HG03457 (cell line): ENCODE data around the gene TMEM150A.
"Not testable (repeated sequence)": the region's sequence is repeated elsewhere in the genome, so short reads cannot be mapped to it uniquely, and the experiment has no call there.

Experiments
- ATAC-seq: cut with Tn5 transposase; IDR thresholded peaks from one replicate; pipeline ENCODE4 v1.9.1; 2021; ENCODE audit warnings: moderate number of reproducible peaks; ENCODE audit not compliant: unreplicated experiment

Gene TMEM150A

DNA sequence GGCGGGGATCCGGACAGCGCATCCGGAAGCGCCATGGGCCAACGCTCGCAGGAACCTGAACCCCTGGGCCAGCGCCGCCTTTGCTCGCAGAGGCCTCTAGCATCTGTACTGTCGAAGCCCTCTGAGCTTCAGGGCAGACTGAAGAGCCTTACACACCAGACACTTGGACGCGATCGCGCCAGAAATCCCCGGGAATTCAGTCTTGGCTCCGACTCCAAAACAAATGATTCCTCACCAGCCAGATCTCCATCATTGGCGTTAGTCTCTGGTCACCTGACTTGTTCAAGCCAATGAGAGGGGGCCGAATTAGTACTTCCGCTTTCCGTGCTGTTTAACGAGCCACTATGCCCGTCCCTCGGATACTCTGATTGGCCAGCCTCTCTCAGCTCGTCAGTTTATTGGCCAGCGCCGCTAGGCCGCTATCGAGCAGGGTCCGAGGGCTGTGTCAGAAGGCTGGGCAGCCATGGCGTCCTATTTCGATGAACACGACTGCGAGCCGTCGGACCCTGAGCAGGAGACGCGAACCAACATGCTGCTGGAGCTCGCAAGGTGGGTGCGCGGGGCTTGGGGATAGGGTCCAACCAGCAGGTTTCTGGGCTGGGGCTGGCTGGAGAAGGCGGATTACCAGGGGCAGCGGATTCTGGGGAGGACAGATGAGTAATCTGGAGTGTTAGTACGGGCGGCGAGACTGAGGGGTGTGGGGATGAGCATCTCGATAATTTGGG, 7.0 kb downstream of the TMEM150A start, which contains the start of gene RNF181:
Gene RNF181, plus strand, starts transcription at position 445 of the 725 bp plus-strand sequence. Its CDS starts 19 bp downstream, at position 464.
- peak; percentile 95 for ATAC-seq

GRCh38 chr2:85594715-85595300, 7.7 kb downstream of the TMEM150A start:
- peak; percentile 4 for ATAC-seq

DNA sequence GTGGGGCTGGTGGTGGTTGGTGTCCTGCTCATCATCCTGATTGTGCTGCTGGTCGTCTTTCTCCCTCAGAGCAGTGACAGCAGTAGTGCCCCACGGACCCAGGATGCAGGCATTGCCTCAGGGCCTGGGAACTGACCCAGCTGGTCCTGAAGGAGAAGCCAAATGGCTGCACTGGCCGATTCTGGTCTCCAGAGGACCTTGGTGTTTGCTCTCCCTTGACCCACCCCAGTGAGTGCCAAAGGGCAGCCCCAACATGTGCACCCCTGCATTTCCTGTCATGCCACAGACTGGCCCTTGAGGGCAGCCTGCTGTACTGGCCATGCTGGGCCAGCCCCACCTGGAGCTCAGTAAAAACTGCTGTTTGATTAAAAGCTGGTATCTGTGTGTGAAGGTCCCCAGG, 9.5 kb downstream of the TMEM150A start:
- no peak for ATAC-seq

- not testable (repeated sequence) for ATAC-seq
Observed at GRCh38 chr2:85592299-85592698, 10.2 kb downstream of the TMEM150A start.

- no peak for ATAC-seq
Observed at GRCh38 chr2:85591563-85591962, 10.9 kb downstream of the TMEM150A start.

GRCh38 chr2:85590950-85591349, 11.5 kb downstream of the TMEM150A start:
- no peak for ATAC-seq

DNA sequence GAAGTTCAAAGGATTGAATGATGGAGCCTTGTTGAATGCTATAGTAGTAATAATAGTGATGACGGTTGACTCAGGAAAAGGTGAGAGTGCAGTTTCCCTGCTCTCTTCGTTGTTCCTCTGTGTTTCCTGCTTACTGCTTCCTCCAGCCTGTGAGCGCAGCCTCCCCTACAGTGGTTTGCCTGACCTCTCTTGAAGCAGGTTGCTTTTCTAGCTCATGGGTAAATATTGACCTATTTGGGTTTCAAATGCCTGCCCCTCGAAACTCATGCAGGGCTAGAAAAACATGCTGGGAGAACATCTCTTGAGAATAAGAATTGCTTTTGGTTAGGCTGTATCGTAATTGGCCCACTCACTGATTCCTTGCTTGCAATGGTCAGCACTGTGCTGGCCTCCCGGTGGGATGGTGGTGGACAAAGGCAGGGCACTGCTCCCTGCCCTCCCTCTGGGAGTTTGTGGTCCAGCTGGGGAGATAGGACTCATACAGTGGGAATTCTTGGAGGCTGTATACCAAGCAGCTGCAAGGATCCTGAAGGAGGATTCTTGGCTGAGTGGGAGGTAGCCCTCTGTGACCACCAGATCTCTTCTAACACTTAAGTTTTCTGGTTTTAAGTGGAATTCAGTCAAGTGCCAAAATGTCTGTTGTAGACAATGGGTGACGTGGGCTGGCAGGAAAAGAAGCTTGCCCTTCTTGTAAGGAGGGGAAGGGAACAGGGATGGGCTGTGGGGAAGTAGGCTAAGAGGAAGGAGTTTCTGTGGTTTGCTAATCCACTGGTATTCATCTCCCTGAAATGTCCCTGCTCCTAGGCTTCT, 12.3 kb downstream of the TMEM150A start:
- ATAC-seq = no peak

GRCh38 chr2:85589181-85589580, 13.3 kb downstream of the TMEM150A start:
- no peak for ATAC-seq

DNA sequence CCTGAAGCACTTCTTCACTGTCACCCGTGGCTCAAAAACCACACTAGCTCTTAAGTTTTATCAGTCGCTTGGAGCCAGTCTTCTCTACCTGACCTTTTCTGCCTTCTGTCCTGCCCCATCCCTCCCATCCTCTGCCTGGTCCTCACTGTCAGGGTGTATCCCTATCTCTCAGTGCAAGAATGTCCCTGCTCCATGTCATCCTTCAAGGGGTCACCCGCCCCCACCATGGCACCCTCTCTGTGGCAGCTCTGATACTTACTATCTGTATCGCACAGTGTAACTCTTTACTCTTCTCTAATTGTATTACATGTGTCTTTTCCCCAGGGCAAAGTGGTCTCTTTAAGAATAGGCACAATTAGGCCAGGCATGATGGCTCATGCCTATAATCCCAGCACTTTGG, 13.9 kb downstream of the TMEM150A start:
- ATAC-seq = no peak

GRCh38 chr2:85588236-85588635, 14.3 kb downstream of the TMEM150A start:
- ATAC-seq = no peak

GRCh38 chr2:85585781-85586105, 16.8 kb downstream of the TMEM150A start:
- no peak for ATAC-seq

DNA sequence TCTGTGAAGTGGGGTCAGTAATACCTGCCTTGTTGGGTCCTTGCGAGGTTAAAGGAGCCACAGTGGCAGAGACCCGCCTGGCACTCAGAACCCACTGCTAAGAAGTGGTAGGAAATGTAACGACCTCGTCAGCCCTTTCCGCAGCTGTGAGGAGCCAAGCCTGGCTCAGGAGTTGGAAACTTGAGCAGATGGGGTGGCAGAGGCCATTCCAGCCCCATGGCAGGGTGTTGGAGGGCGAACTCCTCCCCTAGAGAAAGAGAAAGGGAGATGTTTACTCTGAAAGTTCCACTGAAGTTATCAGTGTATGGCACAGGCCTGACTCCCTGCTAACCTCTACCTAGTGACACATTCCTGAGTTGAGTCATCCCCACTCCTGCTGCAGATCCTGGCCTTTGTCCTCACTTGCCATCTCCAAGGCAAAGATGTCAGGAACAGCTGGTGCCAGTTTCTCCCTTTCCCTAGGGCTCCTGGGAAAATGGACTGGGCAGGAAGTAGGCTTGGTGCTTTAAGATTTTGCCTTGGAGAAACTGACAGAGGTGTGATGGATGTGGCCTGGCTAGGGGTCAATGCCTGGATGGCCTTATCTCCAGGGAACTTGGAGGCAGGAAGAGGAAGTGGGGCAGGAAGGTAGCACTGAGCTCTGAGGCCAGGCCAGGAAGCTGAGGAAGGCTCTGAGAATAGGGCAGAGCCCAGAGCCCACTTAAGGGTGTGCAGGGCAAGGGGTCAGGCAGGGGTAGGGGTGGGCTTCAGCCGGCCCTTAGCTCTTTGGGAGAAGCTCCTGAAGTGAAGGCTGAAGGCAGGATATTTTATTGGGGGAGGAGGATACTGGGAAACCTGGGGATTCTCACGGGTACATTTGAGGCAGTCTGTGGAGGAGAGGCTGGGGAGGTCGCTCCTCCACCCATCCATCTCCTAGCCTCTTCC, 17.4 kb downstream of the TMEM150A start:
- peak; percentile 34 for ATAC-seq

- ATAC-seq = peak; percentile 18
Observed at GRCh38 chr2:85584354-85584856, 18.1 kb downstream of the TMEM150A start, which contains the start of gene VAMP5. Gene VAMP5 (plus strand): TSS chr2:85584431. CDS start chr2:85584491, 60 bp downstream.

DNA sequence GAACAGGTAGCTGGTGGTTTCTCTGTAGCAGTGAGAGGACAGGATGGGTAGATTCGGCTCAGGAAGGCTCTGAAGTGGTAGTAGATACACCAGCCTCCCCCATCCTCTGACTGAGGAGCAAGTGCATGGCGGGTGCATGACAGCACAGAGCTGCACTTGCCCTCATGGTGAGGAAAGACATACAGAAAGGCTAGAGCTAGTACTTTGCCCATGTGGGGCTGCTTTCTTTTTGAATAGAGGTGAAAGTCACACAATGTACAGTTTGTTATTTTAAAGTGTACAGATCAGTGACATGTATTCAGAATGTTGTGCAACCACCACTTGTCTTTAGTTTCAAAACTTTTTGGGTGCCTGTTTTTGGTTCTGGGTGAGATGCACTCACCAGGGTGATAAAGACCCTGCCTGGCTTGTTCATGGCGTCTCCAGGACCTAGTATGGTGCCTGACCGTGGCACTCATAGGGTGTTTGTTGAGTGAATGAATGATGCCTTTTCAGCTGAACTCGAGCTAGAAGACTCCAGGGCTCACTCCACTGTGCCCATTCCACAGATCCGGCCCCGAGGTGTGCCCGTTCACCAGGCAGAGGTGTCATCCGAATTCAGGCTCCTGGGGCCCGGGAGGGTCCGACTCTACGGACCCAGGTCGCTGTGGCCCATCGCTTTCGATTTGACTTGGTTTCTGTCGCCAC, 18.7 kb downstream of the TMEM150A start:
- ATAC-seq = peak; percentile 46

GRCh38 chr2:85582492-85582891, 20.0 kb downstream of the TMEM150A start:
- no peak for ATAC-seq

- no peak for ATAC-seq
Observed at GRCh38 chr2:85580206-85580605, 22.3 kb downstream of the TMEM150A start.

GRCh38 chr2:85579266-85579935, 23.1 kb downstream of the TMEM150A start:
- ATAC-seq = no peak

GRCh38 chr2:85578243-85579180, 24.0 kb downstream of the TMEM150A start:
- ATAC-seq = no peak
